Cardiac atrium fibroblast (primary cell): ENCODE results near the gene CRYBG1. TPM values are rescaled to one million over a fixed set of nuclear protein-coding genes. Genes with fewer than 3 reads are reported as not detected.

Source experiments
- total RNA-seq: library from RNA; depleted of rRNA; stranded (reverse); fragments of >200 nt; gene quantifications from 2 replicates; pipeline ENCODE4 v1.2.3, GENCODE V29; 2015

The CRYBG1 gene, protein sequence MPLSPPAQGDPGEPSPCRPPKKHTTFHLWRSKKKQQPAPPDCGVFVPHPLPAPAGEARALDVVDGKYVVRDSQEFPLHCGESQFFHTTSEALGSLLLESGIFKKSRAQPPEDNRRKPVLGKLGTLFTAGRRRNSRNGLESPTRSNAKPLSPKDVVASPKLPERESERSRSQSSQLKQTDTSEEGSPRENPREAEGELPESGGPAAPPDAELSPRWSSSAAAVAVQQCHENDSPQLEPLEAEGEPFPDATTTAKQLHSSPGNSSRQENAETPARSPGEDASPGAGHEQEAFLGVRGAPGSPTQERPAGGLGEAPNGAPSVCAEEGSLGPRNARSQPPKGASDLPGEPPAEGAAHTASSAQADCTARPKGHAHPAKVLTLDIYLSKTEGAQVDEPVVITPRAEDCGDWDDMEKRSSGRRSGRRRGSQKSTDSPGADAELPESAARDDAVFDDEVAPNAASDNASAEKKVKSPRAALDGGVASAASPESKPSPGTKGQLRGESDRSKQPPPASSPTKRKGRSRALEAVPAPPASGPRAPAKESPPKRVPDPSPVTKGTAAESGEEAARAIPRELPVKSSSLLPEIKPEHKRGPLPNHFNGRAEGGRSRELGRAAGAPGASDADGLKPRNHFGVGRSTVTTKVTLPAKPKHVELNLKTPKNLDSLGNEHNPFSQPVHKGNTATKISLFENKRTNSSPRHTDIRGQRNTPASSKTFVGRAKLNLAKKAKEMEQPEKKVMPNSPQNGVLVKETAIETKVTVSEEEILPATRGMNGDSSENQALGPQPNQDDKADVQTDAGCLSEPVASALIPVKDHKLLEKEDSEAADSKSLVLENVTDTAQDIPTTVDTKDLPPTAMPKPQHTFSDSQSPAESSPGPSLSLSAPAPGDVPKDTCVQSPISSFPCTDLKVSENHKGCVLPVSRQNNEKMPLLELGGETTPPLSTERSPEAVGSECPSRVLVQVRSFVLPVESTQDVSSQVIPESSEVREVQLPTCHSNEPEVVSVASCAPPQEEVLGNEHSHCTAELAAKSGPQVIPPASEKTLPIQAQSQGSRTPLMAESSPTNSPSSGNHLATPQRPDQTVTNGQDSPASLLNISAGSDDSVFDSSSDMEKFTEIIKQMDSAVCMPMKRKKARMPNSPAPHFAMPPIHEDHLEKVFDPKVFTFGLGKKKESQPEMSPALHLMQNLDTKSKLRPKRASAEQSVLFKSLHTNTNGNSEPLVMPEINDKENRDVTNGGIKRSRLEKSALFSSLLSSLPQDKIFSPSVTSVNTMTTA (N-terminal part only)
- 2.3 and 5.3 TPM in 2 replicates for total RNA-seq

DNA sequence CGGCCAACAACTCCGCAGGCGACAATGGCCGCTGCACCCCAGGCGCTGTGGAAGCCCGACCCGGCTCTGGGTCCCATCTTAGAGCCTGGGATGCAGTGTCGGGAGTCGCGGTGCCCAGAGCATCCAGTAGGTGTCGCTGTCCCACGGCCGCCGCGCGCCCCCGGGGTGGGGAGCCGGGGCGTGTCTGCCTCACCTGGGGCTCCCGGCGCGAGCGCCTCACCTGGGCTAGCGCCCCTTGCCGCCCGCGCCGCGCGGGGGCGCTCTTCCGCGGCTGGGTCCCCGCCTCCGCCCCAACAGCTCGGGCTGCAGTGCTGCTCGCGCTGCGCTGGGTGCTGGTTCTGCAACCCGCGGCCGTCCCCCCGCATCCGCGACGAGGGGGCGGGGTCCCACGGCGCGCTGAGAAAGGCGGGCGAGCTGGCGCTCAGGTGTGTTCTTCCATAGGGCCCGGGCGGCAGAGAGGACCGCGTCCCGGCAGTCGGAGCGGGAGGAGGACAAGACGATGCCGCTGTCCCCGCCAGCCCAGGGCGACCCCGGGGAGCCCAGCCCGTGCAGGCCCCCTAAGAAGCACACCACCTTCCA, at the start of gene CRYBG1:
TSS of gene CRYBG1 (plus strand) at position 308 of the 579 bp plus-strand sequence. CDS start at position 500, 192 bp downstream.

DNA sequence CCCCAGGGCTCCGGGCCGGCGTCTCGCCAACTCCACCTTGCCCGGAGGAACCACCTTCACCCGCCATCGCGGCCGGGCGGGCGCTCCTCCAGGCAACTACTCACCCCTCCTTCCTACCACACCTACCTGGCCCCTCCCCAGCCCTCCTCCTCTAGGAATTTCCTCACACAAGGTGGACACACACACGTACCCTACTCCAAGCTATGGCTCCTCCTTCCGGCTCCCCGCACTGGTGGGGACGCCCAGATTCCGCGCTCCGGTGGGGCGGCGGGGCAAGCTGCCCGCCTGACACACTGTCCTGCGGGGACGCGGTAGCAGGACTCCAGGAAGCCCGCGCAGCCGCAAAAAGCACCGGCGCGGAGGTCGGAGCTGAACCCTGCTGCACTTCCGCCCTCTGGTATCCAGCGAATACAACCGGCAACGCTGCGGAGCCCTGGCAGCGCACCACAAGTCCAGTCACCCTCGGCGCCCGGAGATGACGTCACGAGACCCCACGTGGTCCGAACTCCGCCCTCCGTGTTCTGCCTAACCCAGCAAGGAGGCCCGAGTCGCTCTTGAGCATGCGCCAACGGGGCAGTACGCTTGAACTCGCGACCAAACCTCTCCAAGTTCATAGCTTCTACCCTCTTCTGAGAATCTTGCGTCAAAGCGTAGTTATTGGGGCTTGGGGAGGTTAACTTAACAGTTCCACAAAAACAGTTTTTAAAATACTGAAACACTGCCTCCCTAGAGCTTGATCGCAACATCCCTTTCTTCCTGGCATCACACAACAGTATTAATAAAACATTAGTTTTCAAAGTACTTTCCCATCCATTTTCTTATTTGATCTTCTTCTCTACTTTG, 35.0 kb upstream of the CRYBG1 start, which contains the start of gene ATG5:
TSS of gene ATG5 (minus strand) at position 425 of the 843 bp plus-strand sequence. CDS start 9,552 bp downstream, outside the sequence.

Other genes starting within 250 kb of the CRYBG1 start
- 13.3 and 16.1 TPM in 2 replicates for gene ATG5, start 35.0 kb upstream of the CRYBG1 start, total RNA-seq